SU-DHL-6 (cell line): ENCODE data around the gene ZC3H7B.

Experiments used
- EZH2phosphoT487 ChIP-seq: fragments of 200-600 bp; sonication (generic), shearing (Covaris generic); conservative IDR thresholded peaks from 2 replicates; pipeline ENCODE4 v1.6.1; 2018; ENCODE audit warnings: mild to moderate bottlenecking, antibody characterized with exemption, low read length, moderate library complexity, mixed read lengths
- TF ChIP-seq, protein P1 (sequence below): fragments of 200-600 bp; sonication (generic); IDR thresholded peaks from one replicate; pipeline ENCODE4 v1.5.1; 2017; ENCODE audit warnings: antibody characterized with exemption, mild to moderate bottlenecking, low read length, moderate library complexity; ENCODE audit not compliant: insufficient read depth, poor library complexity, severe bottlenecking

DNA sequence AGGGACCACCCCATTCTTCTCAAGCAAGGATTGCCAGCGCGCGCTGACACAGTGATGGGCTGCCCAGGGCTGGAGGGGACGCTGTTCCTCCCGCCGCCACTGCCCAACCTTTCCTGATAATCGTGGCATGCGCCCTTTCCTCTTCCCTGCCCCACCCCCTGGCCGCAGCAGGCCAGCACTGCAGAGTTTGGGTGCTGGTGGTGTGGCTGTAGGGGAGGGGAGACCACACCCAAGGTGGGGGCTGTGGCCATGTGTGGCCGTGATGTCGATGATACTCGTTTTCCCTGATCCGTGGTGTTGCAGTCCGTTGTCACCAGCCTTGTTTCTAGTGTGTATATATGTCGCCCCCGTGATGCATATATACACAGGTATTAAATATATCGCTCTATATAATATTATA, 57.6 kb downstream of the ZC3H7B start:
- TF ChIP-seq, protein P1, sequence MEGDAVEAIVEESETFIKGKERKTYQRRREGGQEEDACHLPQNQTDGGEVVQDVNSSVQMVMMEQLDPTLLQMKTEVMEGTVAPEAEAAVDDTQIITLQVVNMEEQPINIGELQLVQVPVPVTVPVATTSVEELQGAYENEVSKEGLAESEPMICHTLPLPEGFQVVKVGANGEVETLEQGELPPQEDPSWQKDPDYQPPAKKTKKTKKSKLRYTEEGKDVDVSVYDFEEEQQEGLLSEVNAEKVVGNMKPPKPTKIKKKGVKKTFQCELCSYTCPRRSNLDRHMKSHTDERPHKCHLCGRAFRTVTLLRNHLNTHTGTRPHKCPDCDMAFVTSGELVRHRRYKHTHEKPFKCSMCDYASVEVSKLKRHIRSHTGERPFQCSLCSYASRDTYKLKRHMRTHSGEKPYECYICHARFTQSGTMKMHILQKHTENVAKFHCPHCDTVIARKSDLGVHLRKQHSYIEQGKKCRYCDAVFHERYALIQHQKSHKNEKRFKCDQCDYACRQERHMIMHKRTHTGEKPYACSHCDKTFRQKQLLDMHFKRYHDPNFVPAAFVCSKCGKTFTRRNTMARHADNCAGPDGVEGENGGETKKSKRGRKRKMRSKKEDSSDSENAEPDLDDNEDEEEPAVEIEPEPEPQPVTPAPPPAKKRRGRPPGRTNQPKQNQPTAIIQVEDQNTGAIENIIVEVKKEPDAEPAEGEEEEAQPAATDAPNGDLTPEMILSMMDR = no peak
- TF ChIP-seq EZH2phosphoT487 = no peak
